A549 (cell line): ENCODE measurements around the gene ARAP3. TPM values are rescaled to one million over a fixed set of nuclear protein-coding genes. Genes with fewer than 3 reads are reported as not detected.

Experiments
- polyA plus RNA-seq, 4 experiments: library from polyadenylated mRNA; depleted of rRNA in 3 of 4; stranded (reverse); fragments of >200 nt; fragmentation: RNase III in 1 of 4; extraction: RNeasy Plus Mini Kit Qiagen cat#74134 plus additional on column Dnase treatment in 1 of 4; gene quantifications; 2 replicates in 3 of 4; 3 replicates in 1 of 4; pipeline ENCODE4 v1.2.3, GENCODE V29; 2011 to 2017

Gene ARAP3
- polyA plus RNA-seq, 2 of the 4 experiments (the other 2 are of a cell fraction) = 3.0 to 6.6 TPM

Other genes with a start within 250 kb of the ARAP3 start
- 1.6 and 1.9 TPM in 2 replicates for gene PCDHGC3, start 206.3 kb downstream of the ARAP3 start, polyA plus RNA-seq (2011; rRNA removed)
- 4.9 to 5.3 TPM (median 5.2 TPM) in 3 replicates for gene PCDHGC3, start 206.3 kb downstream of the ARAP3 start, polyA plus RNA-seq (2017; fragmentation: RNase III; extraction: RNeasy Plus Mini Kit Qiagen cat#74134 plus additional on column Dnase treatment)
- gene PCDHGC4, start 197.2 kb downstream of the ARAP3 start, polyA plus RNA-seq (2011; rRNA removed) = 0.06 and 0.07 TPM in 2 replicates
- 0.03 TPM in 1 of 3 replicates, not detected in the others for gene PCDHGC4, start 197.2 kb downstream of the ARAP3 start, polyA plus RNA-seq (2017; fragmentation: RNase III; extraction: RNeasy Plus Mini Kit Qiagen cat#74134 plus additional on column Dnase treatment)
- gene PCDHGC5, start 193.1 kb downstream of the ARAP3 start, polyA plus RNA-seq (2011; rRNA removed) = 0.08 TPM in 1 of 2 replicates, not detected in the other
- 0.03 TPM in 1 of 3 replicates, not detected in the others for gene PCDHGC5, start 193.1 kb downstream of the ARAP3 start, polyA plus RNA-seq (2017; fragmentation: RNase III; extraction: RNeasy Plus Mini Kit Qiagen cat#74134 plus additional on column Dnase treatment)
- 53.4 and 82.2 TPM in 2 replicates for gene DIAPH1, start 63.2 kb downstream of the ARAP3 start, polyA plus RNA-seq (2011; rRNA removed)
- gene DIAPH1, start 63.2 kb downstream of the ARAP3 start, polyA plus RNA-seq (2017; fragmentation: RNase III; extraction: RNeasy Plus Mini Kit Qiagen cat#74134 plus additional on column Dnase treatment) = 57.4 to 59.8 TPM (median 59.4 TPM) in 3 replicates
- 67.3 and 80.0 TPM in 2 replicates for gene HDAC3, start 45.4 kb downstream of the ARAP3 start, polyA plus RNA-seq (2011; rRNA removed)
- gene HDAC3, start 45.4 kb downstream of the ARAP3 start, polyA plus RNA-seq (2017; fragmentation: RNase III; extraction: RNeasy Plus Mini Kit Qiagen cat#74134 plus additional on column Dnase treatment) = 51.1 to 56.9 TPM (median 51.7 TPM) in 3 replicates
- gene RELL2, start 45.2 kb downstream of the ARAP3 start, polyA plus RNA-seq (2011; rRNA removed) = 2.8 and 3.6 TPM in 2 replicates
- 5.0 to 6.5 TPM (median 6.5 TPM) in 3 replicates for gene RELL2, start 45.2 kb downstream of the ARAP3 start, polyA plus RNA-seq (2017; fragmentation: RNase III; extraction: RNeasy Plus Mini Kit Qiagen cat#74134 plus additional on column Dnase treatment)
- 11.0 and 12.2 TPM in 2 replicates for gene FCHSD1, start 30.8 kb downstream of the ARAP3 start, polyA plus RNA-seq (2011; rRNA removed)
- gene FCHSD1, start 30.8 kb downstream of the ARAP3 start, polyA plus RNA-seq (2017; fragmentation: RNase III; extraction: RNeasy Plus Mini Kit Qiagen cat#74134 plus additional on column Dnase treatment) = 10.1 to 14.5 TPM (median 14.0 TPM) in 3 replicates
- 2.9 and 3.9 TPM in 2 replicates for gene PCDH1, start 196.2 kb upstream of the ARAP3 start, polyA plus RNA-seq (2011; rRNA removed)
- gene PCDH1, start 196.2 kb upstream of the ARAP3 start, polyA plus RNA-seq (2017; fragmentation: RNase III; extraction: RNeasy Plus Mini Kit Qiagen cat#74134 plus additional on column Dnase treatment) = 0.41 to 0.57 TPM (median 0.41 TPM) in 3 replicates
- 60.1 and 72.2 TPM in 2 replicates for gene DELE1, start 241.6 kb upstream of the ARAP3 start, polyA plus RNA-seq (2011; rRNA removed)
- 40.4 to 43.5 TPM (median 41.2 TPM) in 3 replicates for gene DELE1, start 241.6 kb upstream of the ARAP3 start, polyA plus RNA-seq (2017; fragmentation: RNase III; extraction: RNeasy Plus Mini Kit Qiagen cat#74134 plus additional on column Dnase treatment)